Fibroblast of lung (primary cell): ENCODE results near the gene AMPD2.

Experiments
- CTCF ChIP-seq, 2 donors: IDR thresholded peaks in 1 of 2; conservative IDR thresholded peaks in 1 of 2; 1 replicate in 1 of 2; 2 replicates in 1 of 2; pipeline ENCODE4 v1.5.1; 2011 to 2012; ENCODE audit warnings: low read length in 2 of 2, control low read depth in 1 of 2, inconsistent platforms in 1 of 2, low read depth in 1 of 2, mild to moderate bottlenecking in 1 of 2
- EZH2 ChIP-seq: IDR thresholded peaks from 2 replicates; pipeline ENCODE4 v1.5.1; 2012; ENCODE audit warnings: low read length, control low read depth, mild to moderate bottlenecking; ENCODE audit errors: missing control alignments

- TF ChIP-seq CTCF (conservative IDR thresholded peaks at IDR 0.05 in 1 of 2, IDR thresholded peaks at IDR 0.05 in 1 of 2; ENCODE audit: low read depth in 1 of 2, low read length in 2 of 2) (no peak), EZH2 (no peak)
Observed at GRCh38 chr1:109625176-109625575, 5.5 kb downstream of the AMPD2 start.
